Fibroblast of peridontal ligament (primary cell): ENCODE measurements around the gene MLN.
A peak's percentile ranks its signal among the peaks of the same experiment; 100 is the strongest.

Experiments
- DNase-seq: peaks from one replicate; pipeline ENCODE4 v3.0.0-alpha.2; 2010; ENCODE audit errors: extremely low read depth

The MLN gene

DNA sequence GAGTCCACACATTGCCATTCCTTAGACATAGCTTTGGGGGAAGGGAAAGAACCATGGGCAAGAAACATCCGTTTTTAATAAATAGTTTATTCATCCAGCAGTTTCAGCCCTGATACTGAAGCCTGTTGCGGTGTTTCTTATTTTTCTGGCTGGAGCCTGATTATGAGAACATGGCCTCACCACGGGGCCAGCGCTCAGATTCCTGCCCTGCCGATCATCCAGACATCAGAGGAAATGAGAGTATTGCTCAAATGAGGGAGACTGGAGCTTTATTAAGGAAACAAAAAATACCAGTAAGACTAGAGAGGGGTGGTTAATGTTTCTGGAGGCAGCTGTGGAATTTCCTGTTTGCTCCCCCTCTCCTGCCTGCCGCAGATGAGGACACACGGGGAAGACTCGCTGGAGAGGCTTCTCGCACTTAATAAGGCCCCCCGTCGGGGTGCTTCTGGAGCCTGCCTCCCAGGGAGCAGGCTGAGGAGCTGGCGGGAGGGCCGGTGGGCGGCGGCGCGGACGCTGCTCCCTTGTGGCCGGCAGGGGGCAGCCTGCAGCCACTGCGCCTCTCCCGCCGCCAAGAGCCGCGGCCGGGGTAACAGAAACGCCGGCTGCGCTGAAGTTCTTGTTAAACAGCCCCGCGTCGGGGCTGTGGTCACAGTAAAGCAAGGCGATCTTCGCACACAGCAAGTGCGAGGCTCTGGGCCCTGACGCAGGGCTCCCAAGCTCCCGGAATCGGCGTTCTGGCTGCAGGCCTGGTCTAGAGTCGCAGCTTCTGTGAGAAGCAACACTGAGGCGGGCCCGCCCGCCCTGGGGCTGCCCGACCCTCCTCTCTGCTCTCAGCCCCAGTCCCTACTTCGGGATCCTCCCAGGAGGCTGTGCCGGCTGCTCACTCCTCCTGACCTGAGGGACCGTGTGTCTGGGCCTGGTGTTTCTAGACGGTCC is 32.4 kb downstream of the MLN start:
- peak; percentile 80 for DNase-seq

DNA sequence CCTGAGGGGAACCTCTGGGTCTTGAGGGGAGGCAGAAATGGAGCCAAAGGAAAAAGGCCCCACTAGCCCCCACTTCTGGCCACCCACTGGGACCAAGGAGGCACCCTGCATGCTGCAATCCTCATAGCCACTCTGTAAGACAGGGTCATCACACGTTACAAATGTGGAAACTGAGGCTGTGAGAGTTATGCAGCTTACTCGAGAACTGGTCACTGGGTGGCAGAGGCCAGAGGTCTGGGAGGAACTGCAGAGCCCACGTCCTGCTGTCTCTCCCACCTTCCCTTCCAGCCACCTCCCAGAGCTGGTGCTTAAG is 33.0 kb downstream of the MLN start:
- no peak for DNase-seq

DNA sequence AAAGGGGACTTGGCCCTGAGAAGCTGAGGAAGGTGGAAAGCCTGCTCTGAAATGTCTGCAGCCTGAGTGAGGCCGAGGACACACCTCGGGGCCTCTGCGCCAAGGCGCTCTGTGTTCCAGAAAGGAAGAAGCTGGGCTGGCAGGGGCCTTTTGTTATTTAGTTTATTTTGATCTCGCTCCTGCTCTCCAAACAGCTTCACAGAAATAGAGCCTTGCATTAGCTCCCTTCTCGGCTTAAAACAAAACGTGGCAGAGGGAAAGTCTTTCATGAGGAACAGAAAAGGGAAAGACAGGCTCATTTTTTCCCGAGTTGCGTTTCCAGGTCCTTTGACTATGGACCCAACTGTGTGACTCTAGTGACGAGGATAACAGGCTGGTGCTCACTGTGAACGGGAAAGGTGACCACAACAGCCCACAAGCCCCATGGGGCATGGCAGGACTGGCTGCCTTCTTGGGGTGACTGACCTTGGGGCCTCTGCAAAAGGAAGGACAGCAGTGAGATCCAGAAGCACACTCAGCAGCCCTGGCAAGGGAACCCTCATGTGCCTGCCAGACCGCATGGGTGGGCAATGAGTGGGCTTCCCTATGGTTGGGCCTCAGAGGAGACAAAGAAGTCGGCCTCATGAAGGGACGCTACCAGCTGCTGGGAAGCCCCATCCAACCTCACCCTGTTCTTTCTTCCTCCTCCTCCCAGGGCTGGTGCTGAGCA is 33.5 kb downstream of the MLN start:
- DNase-seq = no peak

DNA sequence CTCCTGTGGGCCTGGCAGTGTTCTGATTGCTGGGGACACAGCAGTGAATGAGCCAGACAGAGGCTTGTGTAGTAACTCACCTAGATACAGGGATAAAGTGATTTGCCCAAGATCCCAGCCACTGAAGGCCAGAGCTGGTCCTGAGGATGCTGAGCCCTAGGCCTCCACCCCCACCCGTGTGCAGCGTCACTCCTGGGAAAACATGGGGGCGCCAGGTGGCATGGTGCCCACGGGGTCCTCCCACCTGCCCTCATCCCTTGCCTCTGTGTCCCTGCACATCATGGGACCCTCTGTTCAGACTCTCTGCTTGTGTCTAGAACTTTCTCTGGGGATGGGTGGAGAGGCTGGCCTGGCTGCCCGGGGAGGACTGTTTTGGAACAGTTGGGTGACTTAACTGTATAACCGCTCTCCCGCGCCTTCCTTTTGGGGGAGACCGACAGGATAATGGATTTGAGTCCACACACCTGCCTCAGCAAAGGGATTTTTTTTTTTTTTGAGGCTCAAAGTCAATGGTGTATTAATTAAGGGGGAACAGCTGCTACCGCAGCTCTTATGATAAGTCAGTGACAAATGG is 34.5 kb downstream of the MLN start:
- DNase-seq = no peak

DNA sequence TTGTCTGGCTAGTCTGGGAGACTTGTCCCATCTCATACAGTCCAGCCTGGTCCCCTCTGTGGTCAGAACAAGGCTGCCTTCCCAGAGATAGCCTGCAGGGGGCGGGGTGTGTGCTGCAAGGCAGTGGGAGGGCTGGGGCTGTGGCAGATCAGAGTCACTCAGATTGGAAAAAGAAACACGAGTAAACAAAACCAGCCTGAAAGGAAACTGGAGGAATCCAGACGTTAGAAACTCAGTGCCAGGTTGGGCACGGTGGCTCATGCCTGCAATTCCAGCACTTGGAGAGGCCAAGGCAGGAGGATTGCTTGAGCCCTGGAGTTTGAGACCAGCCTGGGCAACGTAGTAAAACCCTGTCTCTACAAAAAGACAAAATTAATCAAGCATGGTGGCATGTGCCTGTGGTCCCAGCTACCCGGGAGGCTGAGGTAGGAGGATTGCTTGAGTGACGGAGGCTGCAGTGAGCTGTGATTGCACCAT is 35.1 kb downstream of the MLN start:
- peak; percentile 75 for DNase-seq

DNA sequence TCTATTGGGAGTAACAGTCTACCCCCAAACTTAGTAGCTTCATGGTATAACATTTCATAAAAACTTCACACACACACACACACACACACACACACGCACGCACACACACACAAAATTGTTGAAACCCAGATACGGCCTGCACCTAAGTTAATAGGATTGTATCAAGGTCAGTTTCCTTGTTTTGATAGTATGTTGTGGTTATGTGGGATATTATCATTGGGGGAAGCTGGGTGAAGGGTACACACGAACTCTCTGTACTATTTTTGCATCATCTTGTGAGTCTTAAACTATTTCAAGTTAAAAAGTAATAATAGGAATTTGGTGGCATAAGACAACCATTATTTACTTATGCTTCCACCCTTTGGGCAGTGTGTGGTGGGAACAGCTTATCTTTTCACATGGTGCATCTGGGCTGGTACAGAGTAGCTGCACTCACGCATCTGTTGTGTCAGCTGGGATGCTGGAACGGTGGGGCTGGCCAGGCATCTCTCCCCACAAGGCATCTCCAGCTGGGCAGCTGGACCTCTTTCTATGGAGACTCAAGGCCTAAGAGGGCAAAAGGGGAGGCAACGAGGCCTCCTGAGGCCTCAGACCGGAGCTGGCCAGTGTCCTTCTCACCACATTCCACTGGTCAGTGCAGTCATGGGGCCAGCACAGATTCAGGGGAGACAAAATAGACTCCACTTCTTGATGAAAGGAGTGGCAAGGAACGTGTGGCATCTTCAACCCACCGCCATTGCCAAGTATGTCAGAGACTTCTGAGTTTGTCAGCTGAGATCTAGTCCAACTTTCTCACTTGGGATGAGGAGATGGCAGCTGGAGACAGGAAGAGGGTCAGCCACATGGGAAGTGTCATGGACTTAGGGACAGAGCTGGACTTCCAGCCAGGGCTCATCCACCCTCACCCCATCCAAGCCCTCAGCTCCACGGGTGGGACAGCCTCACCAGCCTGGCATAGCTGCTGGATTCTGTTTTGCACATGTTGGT is 36.6 kb downstream of the MLN start:
- DNase-seq = no peak

DNA sequence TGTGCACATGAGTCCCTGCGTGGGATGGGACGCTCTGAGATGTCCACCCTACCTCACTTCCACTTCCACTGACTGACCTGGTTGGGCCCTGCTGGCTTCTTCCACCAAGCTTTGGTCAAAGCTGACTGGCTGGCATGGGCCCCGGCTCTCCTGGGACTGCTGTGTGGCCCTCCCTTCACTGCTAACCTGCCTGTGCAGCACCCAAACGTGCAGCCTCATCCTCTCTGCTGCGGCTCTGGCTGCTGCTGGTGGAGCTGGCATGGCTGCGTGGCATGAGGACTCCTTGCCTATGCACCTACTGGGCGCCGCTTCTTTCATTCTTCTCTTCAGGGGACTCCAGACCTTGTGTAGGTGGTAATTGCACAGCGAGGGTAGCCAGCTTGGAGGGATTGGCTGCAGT is 38.4 kb downstream of the MLN start:
- DNase-seq = no peak

DNA sequence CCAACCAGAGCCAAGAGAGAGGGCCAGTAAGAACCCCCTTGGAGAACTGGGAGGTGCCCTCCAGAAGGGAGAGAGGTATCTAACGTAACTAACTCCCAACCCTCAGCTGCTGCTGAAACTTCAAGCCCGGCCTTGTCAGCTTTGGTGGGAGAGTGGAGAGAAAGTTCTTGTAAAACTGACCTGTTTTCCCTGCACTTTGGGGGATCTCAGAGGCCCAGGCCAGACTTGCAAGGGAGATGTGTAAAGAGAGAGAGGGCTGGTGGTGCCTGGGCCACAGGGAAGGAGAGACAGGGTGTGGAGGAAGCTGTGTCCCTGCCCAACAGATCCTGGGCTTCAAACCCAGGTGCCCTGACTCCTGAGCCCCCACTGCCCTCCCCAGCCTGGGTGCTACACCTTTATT is 39.8 kb downstream of the MLN start:
- no peak for DNase-seq

DNA sequence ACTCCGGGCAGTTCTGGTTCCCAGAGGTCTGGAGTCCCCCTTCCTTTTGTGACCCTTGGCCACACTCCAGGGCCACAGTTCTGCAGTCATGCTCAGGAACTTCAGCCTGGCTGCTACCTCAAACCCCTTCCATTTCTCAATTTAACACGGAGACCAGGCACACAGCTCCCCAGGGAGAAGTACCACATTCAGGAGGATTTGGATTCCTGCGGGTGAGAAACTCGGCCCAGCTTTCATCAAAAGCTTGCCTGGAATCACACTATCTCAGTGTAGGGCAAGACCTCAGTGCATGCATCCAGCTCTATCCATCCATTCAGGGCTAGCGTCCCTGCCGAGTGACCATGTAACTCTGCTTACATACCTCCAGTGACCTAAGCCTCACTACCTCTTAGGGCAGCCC is 40.3 kb downstream of the MLN start:
- no peak for DNase-seq

DNA sequence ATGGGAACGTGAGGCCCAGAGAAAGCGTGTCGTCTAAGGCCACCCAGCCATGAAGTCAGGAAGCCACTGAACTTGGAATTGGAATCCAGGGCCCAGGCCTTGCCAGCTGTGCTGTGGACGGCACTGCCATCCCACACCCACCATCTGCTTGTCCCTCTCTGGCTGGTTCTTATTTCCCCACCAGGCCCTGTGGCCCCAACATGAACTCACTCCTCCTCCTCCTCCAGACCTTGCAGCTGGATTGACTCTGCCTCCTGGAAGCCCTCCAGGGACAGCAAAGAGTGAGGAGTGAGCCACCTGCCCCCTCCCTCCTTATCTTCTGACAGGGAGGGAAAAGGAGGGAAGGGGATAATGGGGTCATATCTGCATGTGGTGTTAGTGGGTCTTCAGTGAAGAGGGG is 41.1 kb downstream of the MLN start:
- DNase-seq = no peak

DNA sequence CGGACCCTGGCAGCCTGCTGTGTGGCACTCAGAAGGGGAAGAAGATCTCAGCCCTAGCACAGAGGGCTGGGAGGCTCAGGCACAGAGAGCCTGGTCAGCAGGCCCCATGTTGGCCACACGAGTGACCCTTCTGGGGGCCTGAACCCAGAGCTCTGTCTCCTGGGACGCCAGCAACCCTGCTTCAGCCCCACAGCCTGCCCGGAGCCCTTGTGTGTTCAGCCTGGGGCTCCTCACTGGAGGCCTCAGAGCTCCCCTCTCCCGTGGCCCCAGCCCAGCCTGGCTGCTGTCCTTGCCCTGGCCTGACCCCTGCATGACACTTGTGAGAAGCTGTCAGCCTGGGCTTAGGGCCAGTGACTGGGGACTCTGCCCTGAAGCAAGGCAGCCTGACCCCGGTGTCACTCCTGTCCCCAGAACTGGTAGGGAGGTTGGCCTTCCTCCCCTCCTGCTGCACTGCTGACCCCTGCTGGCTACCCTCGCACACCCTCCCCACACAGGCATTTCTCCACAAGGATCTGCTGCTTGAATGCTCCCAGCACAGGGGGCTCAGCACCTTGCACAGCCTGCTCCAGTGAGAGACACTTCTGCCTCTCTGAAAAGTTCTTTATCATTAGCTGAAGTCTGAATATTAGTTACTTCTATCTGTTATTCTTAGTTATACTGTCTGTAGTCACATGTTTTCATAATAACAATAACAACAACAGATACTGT is 41.7 kb downstream of the MLN start:
- peak; percentile 30 for DNase-seq

DNA sequence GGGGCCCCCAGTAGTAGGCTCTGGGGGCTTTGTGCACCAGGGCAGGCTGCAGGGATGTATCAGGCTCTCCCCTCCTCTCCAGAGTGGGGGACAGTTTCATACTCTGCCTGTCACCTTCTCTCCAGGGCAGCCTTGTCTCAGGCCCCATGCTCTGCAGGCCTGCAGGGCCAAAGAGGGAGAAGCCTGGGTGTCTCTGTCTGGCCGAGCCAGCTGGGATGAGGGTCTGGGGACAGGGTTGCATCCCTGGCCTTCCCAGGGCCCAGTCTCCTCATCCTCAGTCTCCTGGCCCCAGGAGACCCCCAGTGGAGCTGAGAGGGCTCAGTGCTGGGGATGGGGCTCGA is 42.3 kb downstream of the MLN start:
- DNase-seq = no peak

DNA sequence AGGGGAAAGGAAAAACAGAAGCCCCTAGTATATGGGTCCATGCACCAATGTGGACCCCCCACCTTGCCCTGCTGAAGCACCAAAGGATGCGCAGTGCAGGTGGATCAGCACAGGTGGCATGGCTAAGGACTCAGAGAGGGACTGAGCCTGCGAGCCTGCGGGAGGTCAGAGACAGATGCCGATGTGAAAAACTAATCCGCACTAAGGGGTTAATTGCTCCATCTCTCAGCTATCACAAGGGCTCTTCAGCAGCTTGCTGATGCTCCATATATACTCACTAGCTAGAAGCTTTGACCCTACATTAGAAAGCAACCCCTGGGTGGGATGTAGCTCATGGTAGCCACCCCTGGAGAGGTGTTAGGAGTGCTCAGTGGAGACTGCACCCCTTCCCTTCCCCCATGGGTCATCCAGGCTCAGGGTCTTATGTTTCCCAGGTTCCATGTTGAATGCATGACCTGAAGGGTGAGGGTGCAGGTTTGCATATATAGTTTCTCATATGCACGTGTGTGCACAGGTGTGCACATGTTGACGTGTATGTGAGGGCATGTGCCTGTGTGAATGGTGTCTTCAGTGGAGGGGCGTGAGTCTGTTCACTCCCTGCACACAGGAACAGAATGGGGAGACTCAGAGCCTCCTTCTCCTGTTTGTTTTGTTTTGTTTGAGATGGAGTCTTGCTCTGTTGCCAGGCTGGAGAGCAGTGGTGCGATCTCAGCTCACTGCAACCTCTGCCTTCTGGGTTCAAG is 43.7 kb downstream of the MLN start:
- no peak for DNase-seq

DNA sequence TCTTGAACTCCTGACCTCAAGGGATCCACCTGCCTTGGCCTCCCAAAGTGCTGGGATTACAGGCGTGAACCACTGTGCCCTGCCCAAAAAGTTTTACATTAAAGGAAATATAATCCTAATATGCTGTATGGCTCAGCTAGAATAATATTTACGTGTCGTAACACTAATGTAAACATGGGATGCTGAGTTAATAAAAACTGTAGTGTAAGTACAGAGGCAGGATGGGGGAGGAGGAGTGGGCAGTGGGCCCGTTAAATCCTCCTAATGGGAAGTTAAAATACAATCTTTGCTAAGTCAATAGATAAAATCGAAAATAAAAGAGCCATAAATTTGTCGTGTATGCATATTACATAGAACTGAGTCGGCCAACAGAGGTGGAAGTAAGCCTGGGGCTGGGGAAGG is 45.0 kb downstream of the MLN start:
- no peak for DNase-seq

DNA sequence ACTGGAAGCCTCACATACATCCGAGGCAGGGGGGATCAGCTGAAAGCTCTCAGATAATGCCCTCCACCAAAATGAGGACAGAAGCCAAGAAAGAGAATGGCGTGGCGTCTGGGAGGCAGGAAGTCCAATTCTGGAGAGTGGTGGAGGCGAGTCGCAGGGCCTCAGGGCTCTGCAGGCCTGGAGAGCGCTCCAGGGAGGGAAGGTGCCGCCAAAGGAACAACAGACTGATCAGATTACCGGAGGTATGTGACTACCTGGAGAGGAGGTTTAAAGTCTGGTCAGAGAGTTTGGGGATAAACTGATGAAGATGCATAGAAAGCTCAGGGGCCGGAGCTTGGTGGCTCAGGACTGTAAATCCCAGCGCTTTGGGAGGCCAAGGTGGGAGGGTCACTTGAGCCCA is 45.9 kb downstream of the MLN start:
- DNase-seq = no peak

DNA sequence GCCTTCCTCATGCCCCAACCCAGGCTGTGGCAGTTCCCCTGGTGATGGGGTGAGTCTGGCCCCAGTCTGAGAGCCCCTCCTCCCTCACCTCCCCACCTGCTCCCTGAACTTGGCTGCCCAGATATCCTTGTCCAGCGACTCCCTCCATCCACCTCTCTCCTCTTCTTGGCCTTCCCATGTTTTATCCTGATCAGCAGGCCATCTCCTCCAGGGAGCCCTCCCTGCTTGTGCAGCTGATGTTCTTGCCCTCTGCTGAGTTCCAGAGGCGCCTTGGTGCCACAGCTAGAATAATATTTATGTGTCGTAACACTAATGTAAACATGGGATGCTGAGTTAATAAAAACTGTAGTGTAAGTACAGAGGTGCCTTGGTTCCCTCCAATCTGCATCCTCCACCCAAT is 46.7 kb downstream of the MLN start:
- no peak for DNase-seq

DNA sequence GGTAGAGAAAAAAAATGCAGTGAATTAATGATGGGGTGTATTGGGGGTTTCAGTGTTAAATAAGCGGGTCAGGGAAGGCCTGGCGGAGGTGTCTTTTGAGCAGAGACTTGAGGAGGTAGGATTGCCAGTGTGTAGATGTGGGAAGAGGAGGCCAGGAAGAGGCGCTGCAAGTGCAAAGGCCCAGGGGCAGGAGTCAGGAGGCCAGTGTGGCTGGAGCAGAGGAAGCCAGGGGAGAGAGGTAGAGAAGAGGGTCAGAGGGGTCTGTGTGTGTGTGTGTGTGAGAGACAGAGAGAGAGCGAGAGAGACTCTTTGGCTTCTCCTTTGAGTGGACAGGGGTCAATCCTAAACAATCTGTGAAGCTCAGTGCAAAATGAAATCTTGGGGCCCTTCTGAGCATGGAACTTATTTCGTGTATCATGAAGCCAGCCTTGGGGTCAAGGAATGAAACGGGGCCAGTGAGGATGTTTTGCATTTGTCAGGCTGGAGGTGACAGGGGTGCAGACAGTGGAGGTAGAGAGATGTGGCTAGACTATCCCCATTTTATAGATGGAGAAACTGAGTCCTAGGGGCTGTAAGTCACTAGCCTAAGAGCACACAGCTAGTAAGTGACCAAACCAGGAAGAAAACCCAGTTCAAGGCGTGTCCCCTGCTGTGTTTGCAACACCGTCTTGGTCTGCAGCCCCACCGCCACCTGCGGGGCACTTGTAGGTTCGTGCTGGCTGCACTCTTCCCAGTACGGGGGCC is 47.4 kb downstream of the MLN start:
- no peak for DNase-seq

DNA sequence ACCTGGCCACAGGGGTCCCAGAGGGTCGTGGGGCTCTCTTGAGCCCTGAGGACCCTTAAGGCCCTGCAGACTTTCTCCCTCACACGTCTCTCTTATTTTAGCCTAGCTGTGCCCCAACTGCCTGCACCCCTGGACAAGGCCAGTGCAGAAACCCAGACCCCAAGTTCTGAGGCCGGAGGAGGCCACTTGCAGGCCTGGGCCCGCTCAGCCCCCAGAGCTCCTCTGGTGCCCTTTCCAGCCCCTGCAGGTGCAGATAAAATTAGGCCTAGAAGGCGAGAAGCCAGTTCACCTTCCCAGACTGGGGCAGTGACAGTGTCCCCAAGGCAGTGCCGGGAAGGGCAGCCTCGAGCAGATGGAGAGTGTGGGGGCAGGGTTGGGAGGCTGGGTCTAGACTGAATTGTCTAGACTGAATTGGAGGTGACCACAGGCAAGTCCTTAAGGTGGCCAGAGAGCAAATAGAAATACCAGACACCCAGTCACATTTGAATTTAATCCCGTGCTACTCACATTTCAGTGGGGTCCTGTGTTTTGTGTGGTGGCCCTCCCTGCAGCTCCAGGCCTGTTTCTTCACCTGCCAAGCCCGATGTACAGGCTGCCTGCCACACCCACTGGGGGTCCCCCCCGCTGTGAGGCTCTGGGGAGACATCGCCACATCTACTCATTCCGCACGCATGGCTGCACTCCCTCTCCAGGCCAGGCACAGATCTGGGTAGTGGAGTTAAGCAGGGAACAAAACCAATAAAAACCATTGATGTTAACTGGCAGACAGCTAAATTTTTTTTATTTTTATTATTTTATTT is 48.5 kb downstream of the MLN start:
- no peak for DNase-seq

DNA sequence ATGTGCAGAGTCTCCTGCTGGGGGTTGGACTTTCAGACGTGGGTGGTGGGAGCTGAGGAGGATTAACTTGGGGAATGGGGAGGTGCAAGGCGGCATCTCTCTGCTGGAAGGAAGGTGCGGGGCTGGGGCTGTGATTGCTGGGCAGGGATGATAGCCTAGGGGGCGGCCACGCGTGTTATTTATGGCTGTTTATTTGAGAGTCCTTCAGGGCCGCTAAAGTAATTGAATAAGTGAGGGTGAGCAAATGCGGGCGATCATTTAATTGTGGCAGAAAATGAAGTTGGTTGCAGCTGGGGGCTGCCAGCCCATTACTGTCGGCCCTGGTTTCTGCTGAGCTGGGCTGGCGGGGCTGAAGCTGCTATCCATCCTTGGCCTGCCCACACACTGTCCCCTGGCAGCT is 49.6 kb downstream of the MLN start:
- DNase-seq = no peak
